Psoas muscle (tissue), 8 donors: ENCODE data around the gene CTPS2. TPM values are rescaled to one million over a fixed set of nuclear protein-coding genes. Genes with fewer than 3 reads are reported as not detected.

ENCODE experiments used
- ATAC-seq, 4 donors: fragments of 200-7000 bp; cut with Tn5 transposase; one replicate each; pipeline ENCODE4 v1.9.1; 2020; ENCODE audit warnings: moderate library complexity in 3 of 4, mild to moderate bottlenecking in 2 of 4
- DNase-seq, 2 donors: peaks; one replicate each; pipeline ENCODE4 v3.0.0-alpha.2; 2020
- H3K27ac ChIP-seq: fragments of 200-600 bp; one replicate; pipeline ENCODE4 v1.8.0; 2022
- H3K27me3 ChIP-seq, 3 donors: fragments of 200-600 bp in 1 of 3; one replicate each; pipeline versions ENCODE4 v1.6.1 to v1.8.0; 2013 to 2022; ENCODE audit warnings: low read length in 2 of 3, mild to moderate bottlenecking in 2 of 3, moderate library complexity in 1 of 3; ENCODE audit not compliant: insufficient read depth in 3 of 3
- H3K36me3 ChIP-seq, 2 donors: fragments of 200-600 bp in 1 of 2; one replicate each; pipeline versions ENCODE4 v1.6.1 to v1.8.0; 2013 to 2022; ENCODE audit warnings: low read depth in 1 of 2, mild to moderate bottlenecking in 1 of 2, moderate library complexity in 1 of 2; ENCODE audit not compliant: insufficient read depth in 1 of 2
- H3K4me1 ChIP-seq: fragments of 200-600 bp; one replicate; pipeline ENCODE4 v1.8.0; 2022
- H3K4me3 ChIP-seq: fragments of 200-600 bp; one replicate; pipeline ENCODE4 v1.8.0; 2022; ENCODE audit warnings: mild to moderate bottlenecking
- H3K9me3 ChIP-seq: fragments of 200-600 bp; one replicate; pipeline ENCODE4 v1.8.0; 2022
- CTCF ChIP-seq: fragments of 200-600 bp; IDR thresholded peaks from one replicate; pipeline ENCODE4 v1.8.0; 2022; ENCODE audit warnings: antibody characterized with exemption
- WGBS, 3 donors: extraction: QIAGEN DNeasy Blood & Tissue Kit; methylation state at CpG; one replicate each; pipeline versions ENCODE4 v1.1.6 to v1.1.7; 2013; 5-methylcytosine and 5-hydroxymethylcytosine counted together
- intact Hi-C, 2 donors: fragments of 100-400 bp; cut with DNase I; formaldehyde crosslinking; loops; one replicate each; pipeline versions ENCODE4 v1.11.0 to v1.14.2; 2022
- polyA plus RNA-seq, 3 donors: library from polyadenylated mRNA; stranded (reverse); fragments of 200-250 nt; gene quantifications; one replicate each; pipeline ENCODE4 v1.2.3, GENCODE V29; 2013
- total RNA-seq, 4 donors: library from RNA; stranded (reverse); fragmentation: NEBNext Ultra II Directional in 2 of 4; extraction: Animal tissue kit (Norgen Biotek cat#: 25700) in 2 of 4; gene quantifications; one replicate each; pipeline versions ENCODE4 v1.2.1 to v1.2.4, GENCODE V29; 2021 to 2023
- donor health status: healthy with polysubstance abuse.
- donor health status: DM: no; HTN: no; CAD: no; lungs with moderate emphysema.
- donor health status: Bipolar disorder and iron deficiency.
- donor health status: healthy.
- donor health status: DM: yes; HTN: yes; CAD: no.
- donor health status: DM: no; HTN: no; CAD: no.
- donor health status: DM: no; HTN: no; CAD: no.
- donor health status: DM: yes; HTN: yes; CAD: no.

The CTPS2 gene
- total and polyA plus RNA-seq, 7 donors = 1.1 to 3.8 (median 2.5) TPM

GRCh38 chrX:16678689-16679088 is 33.8 kb downstream of the CTPS2 start:
- TF ChIP-seq CTCF = no peak
- Histone ChIP-seq H3K4me3 (no peak overlapping the region), H3K9me3 (no peaks in the 10 kb centered on the region), H3K27me3 (peaks cover 0 to 9% (median 0%) of the 10 kb centered on the region in 3 donors), H3K27ac (no peak overlapping the region), H3K36me3 (peaks cover 0 to 62% of the 10 kb centered on the region in 2 donors), H3K4me1 (no peaks in the 10 kb centered on the region)
- ATAC-seq (no peak), DNase-seq (no peak)
- intact Hi-C loops = no loop called here
- WGBS, 3 donors = 70 to 83% (median 81%) methylated on average over 9 to 11 of the region's 11 CpGs

- Histone ChIP-seq H3K9me3 (no peaks in the 10 kb centered on the region), H3K4me3 (no peak overlapping the region), H3K27me3 (peaks cover 0 to 2% (median 0%) of the 10 kb centered on the region in 3 donors), H3K4me1 (no peaks in the 10 kb centered on the region), H3K27ac (no peak overlapping the region), H3K36me3 (peaks cover 0 to 10% of the 10 kb centered on the region in 2 donors)
- peak; percentile 40 for TF ChIP-seq CTCF
- DNase-seq (no peak), ATAC-seq (peak in 3 of 4 donors; percentile 43 to 77 (median 49))
- intact Hi-C loops = loop anchor here in 1 of 2 donors (2.0 kb wide), 1 partner anchor 234 kb away; no protein-coding TSS in a partner anchor
Observed at GRCh38 chrX:16671005-16671404, 41.5 kb downstream of the CTPS2 start.

- H3K4me3 ChIP-seq = no peak overlapping the region
- intact Hi-C loops = loop anchor here (10.0 kb wide), 2 partner anchors 232 to 542 kb away; partner anchors contain the start of gene GRPR (in 1 of the 2)
- no peak for ATAC-seq
Observed at GRCh38 chrX:16666541-16666940, 45.9 kb downstream of the CTPS2 start.

GRCh38 chrX:16665089-16665488 is 47.4 kb downstream of the CTPS2 start:
- TF ChIP-seq CTCF = no peak
- H3K27me3 ChIP-seq = peaks cover 0 to 25% (median 0%) of the 10 kb centered on the region in 3 donors
- intact Hi-C loops = loop anchor here (10.0 kb wide), 2 partner anchors 230 to 540 kb away; partner anchors contain the start of gene GRPR (in 1 of the 2)
- no peaks in the 10 kb centered on the region for H3K4me1 ChIP-seq
- ATAC-seq (no peak), DNase-seq (no peak)
- 65 to 72% (median 72%) methylated on average over 2 of the region's 2 CpGs for WGBS, 3 donors
- no peak overlapping the region for H3K4me3 ChIP-seq
- peaks cover 0 to 5% of the 10 kb centered on the region in 2 donors for H3K36me3 ChIP-seq
- no peak overlapping the region for H3K27ac ChIP-seq
- H3K9me3 ChIP-seq = no peaks in the 10 kb centered on the region

More at GRCh38 chrX:16666541-16666940, 45.9 kb downstream of the CTPS2 start:
- Histone ChIP-seq H3K36me3 (peaks cover 0 to 7% of the 10 kb centered on the region in 2 donors), H3K9me3 (no peaks in the 10 kb centered on the region), H3K4me1 (no peaks in the 10 kb centered on the region), H3K27ac (no peak overlapping the region), H3K27me3 (peaks cover 0 to 20% (median 0%) of the 10 kb centered on the region in 3 donors)
- TF ChIP-seq CTCF = no peak
- WGBS, 3 donors = 58 to 64% (median 62%) methylated on average over 4 of the region's 4 CpGs
- DNase-seq = no peak

GRCh38 chrX:16664626-16665025 is 47.8 kb downstream of the CTPS2 start:
- intact Hi-C loops = loop anchor here (10.0 kb wide), 2 partner anchors 230 to 540 kb away; partner anchors contain the start of gene GRPR (in 1 of the 2)
- peaks cover 0 to 4% of the 10 kb centered on the region in 2 donors for H3K36me3 ChIP-seq
- H3K4me1 ChIP-seq = no peaks in the 10 kb centered on the region
- no peak for TF ChIP-seq CTCF
- H3K27me3 ChIP-seq = peaks cover 0 to 28% (median 0%) of the 10 kb centered on the region in 3 donors
- no peak overlapping the region for H3K27ac ChIP-seq
- DNase-seq (no peak), ATAC-seq (no peak)
- WGBS, 3 donors = 78 to 97% (median 79%) methylated on average over 2 of the region's 2 CpGs
- no peaks in the 10 kb centered on the region for H3K9me3 ChIP-seq
- no peak overlapping the region for H3K4me3 ChIP-seq
